COR-L47 (cell line): ENCODE results near the gene DDIT4.
"Not testable (repeated sequence)": the region's sequence is repeated elsewhere in the genome, so short reads cannot be mapped to it uniquely, and the experiment has no call there.

Experiments
- DNase-seq: peaks from one replicate; lab custom pipeline; 2025; lab: John Stamatoyannopoulos, UW

DDIT4 gene

GRCh38 chr10:72267819-72268399 lies 5.8 kb upstream of the DDIT4 start:
- no peak for DNase-seq

GRCh38 chr10:72268475-72269200 lies 5.1 kb upstream of the DDIT4 start:
- DNase-seq = not testable (repeated sequence)

- no peak for DNase-seq
Measured at GRCh38 chr10:72270607-72271281, 3.0 kb upstream of the DDIT4 start.

- DNase-seq = peak; percentile 65
Measured at GRCh38 chr10:72272689-72273409, 875 bp upstream of the DDIT4 start.

GRCh38 chr10:72274213-72274729 lies 547 bp downstream of the DDIT4 start:
- DNase-seq = no peak

GRCh38 chr10:72274730-72275350 lies 1.1 kb downstream of the DDIT4 start:
- peak; percentile 11 for DNase-seq

GRCh38 chr10:72275351-72276012 lies 1.8 kb downstream of the DDIT4 start:
- DNase-seq = no peak

- peak; percentile 14 for DNase-seq
Measured at GRCh38 chr10:72276013-72276387, 2.3 kb downstream of the DDIT4 start.

GRCh38 chr10:72276421-72277339 lies 3.0 kb downstream of the DDIT4 start:
- no peak for DNase-seq

- DNase-seq = no peak
Measured at GRCh38 chr10:72277340-72277995, 3.7 kb downstream of the DDIT4 start.

GRCh38 chr10:72277996-72278667 lies 4.4 kb downstream of the DDIT4 start:
- DNase-seq = no peak

GRCh38 chr10:72278668-72279393 lies 5.1 kb downstream of the DDIT4 start:
- DNase-seq = no peak

- DNase-seq = not testable (repeated sequence)
Measured at GRCh38 chr10:72279587-72279986, 5.9 kb downstream of the DDIT4 start.

- no peak for DNase-seq
Measured at GRCh38 chr10:72283131-72283530, 9.4 kb downstream of the DDIT4 start.

- DNase-seq = no peak
Measured at GRCh38 chr10:72285972-72286521, 12.3 kb downstream of the DDIT4 start.

- DNase-seq = no peak
Measured at GRCh38 chr10:72291019-72291532, 17.4 kb downstream of the DDIT4 start.

- DNase-seq = no peak
Measured at GRCh38 chr10:72292223-72292691, 18.5 kb downstream of the DDIT4 start.
